NCI-H2196 (cell line): ENCODE results near the gene TXNDC16.

ENCODE experiments used
- DNase-seq: peaks from one replicate; lab custom pipeline; 2025; ENCODE audit not compliant: unreplicated experiment; lab: John Stamatoyannopoulos, UW

Gene TXNDC16

DNA sequence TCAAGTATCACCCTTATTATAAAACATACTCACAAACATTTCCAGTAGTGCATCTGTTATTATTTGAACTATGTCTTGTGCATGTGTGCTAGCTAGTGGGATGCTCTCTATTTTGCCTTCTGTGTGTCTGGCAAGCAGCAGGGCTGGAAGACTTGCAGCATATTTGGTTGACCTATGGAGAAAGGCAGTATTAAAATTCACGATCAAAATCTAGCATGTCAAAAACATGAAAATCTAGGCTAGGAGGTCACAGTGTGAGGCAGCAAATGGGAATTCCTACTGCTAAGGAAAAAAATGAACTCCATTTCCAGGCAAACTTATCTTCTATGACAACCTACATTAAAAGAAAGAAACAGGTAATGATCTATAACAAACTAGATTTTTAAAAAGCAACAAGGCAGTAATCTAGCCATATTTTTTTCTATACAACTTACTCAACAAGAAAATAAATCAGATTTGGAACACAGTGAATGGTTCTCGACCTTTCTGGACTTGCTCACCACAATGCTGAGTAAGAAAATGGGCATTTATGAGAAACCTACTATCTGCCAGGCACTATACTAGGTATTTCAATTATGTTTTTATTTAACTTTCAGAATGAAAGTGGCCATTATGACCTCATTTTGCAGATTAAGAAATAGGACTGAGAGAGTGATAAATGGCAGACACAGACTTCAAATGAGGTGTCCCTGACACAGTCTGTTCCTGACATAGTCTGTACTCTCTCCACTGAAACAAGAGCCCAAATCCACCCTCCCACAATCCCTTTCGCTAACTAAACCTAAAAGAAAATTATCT is 96.8 kb downstream of the TXNDC16 start:
- no peak for DNase-seq

- DNase-seq = no peak
Measured at GRCh38 chr14:52447236-52447635, 105.1 kb downstream of the TXNDC16 start.

GRCh38 chr14:52446355-52446754 is 106.0 kb downstream of the TXNDC16 start:
- DNase-seq = no peak

DNA sequence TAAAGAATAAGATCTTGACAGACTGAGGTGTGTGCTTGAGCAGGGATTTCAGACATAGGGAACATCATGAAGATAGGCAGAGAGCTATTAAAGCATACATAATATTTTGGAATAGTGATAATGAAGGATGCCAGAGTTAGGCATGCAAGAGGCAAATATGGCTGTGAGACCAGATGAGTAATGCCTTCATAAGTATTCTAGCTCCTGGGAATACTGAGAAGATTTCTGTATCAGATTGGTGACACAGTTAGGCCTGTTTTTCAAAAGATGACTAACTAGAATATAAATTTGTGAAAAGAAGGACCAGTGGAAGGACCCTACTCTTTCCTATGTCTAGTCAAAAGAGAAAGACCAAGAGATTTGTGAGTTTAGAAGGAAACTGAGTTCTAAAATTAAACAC is 108.8 kb downstream of the TXNDC16 start:
- no peak for DNase-seq

GRCh38 chr14:52442602-52443001 is 109.7 kb downstream of the TXNDC16 start:
- no peak for DNase-seq

- no peak for DNase-seq
Measured at GRCh38 chr14:52442166-52442565, 110.1 kb downstream of the TXNDC16 start.

DNA sequence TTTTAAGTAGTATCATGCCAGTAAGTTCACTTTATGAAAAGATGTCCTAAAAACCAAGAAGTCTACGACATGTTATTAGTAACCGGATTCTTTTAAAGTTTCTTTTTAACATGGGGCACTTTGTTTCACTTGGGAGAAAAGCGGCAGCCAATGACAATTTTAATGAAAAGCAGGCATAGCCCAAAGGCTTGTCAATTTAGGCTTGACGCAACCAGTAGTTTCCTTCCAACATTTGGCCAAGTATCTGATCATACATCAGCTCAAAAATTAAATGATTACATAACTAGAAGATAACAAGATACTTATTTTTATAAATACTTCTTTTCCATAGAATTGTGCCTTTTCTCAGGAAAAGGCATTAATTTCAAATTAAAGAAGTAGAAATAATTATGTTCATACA is 112.8 kb downstream of the TXNDC16 start:
- no peak for DNase-seq

- no peak for DNase-seq
Measured at GRCh38 chr14:52434955-52435354, 117.3 kb downstream of the TXNDC16 start.

- DNase-seq = no peak
Measured at GRCh38 chr14:52430474-52430873, 121.8 kb downstream of the TXNDC16 start.

- no peak for DNase-seq
Measured at GRCh38 chr14:52429451-52429850, 122.9 kb downstream of the TXNDC16 start.

DNA sequence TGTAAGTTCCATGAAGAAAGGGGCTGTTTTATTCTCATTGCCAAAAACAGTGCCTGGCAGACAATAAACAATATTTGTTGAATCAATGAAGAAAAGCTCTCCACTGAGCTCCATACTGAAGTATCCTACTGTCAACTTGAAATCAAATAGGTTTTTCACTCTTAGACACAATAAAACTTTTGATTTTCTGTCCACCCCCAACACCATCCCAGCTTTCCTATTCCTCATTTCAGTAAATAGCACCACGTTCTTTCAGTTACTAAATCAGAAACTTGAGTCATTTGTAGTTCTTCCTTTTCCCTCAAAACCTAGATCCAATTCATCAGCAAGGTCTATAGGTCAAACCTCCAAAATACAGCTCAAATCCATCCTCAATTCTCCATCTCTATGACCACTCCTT is 124.8 kb downstream of the TXNDC16 start:
- DNase-seq = no peak

GRCh38 chr14:52422650-52423356 is 129.5 kb downstream of the TXNDC16 start:
- DNase-seq = no peak

DNA sequence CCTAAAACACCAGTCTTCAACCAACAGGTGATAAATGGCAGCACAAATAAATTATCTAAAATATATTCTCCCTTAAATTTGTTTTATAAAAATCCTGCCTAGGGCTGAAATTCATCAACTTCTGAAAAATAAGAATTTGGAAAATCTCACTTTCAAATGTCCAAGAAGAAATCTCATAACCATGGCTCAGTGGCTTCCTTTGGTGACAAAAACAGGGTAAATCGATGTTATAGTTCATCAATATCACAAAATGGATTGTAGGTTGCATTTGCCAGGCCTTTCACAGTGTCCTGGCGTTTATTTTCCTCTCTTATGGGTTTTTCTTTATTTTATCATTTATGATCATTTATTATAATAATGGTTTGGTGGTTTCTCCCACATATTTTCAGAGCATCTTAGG is 135.2 kb downstream of the TXNDC16 start:
- DNase-seq = no peak

- DNase-seq = no peak
Measured at GRCh38 chr14:52413729-52414408, 138.4 kb downstream of the TXNDC16 start.

DNA sequence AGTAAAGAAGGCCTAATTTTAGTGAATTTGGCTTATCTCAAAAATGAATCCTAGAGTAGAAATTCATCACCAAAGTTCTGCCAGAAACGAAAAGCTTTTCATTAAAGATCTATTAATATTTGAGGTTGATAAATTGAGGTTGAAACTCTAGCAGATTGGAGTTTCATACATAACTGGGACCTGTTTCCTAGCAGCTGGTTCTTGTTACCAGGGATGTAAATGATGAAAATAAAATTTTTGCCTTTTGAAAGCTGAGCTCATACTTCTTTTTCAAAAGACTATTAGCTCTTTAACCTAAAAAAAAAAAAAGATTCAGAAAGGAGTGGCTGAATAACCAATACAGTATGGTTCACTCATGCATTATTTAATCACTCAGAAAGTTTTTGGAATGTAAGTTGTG is 139.9 kb downstream of the TXNDC16 start:
- no peak for DNase-seq

DNA sequence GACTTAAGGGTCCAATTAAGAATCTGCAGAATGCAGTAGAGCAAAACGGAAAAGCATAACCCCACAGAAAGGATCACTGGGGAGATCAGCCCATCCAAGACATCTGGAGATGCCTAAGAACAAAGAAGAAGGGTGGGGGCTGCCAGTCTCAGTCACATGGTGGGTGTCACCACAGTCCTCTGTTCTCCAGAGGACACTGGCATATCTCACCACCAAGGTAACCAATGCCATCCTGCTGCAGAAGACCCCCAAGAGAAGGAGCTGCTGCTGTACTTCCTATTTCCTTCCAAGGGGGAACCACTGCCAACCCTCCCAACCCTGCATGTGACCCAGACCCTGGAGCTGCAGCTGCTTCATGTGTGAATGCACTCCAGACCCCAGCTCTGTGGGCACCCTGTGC is 147.0 kb downstream of the TXNDC16 start:
- DNase-seq = no peak

DNA sequence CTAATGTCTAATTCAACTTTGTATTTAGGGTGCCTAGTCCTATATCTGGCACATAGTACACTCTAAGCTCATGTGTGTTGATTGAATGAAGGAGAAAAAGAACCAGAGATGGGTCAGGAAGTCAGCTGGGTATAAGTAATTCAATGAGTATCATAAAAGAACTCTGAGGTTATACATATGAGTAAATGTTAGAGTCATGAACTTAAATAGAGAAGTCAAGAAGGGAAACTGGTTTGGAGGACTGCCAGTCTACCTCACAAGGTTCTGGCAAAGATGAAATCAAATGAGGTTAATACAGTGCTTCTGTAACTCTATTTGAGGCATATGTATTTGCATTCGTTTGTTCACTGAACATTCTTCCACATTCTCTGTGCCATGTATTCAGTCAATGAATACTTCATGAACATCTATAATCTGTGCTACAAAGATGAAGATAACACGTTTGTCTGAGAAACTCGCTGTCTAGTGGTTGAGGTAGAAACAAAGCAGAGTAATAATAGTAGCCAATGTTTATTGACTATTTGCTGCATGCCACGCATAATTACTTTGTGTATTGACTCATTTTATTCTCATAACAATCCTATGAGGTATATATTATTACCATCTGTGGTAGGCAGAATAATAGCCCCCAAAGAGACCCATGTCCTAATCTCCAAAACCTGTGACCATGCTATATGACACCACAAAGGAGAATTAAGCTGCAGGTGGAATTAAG is 149.3 kb downstream of the TXNDC16 start:
- no peak for DNase-seq

DNA sequence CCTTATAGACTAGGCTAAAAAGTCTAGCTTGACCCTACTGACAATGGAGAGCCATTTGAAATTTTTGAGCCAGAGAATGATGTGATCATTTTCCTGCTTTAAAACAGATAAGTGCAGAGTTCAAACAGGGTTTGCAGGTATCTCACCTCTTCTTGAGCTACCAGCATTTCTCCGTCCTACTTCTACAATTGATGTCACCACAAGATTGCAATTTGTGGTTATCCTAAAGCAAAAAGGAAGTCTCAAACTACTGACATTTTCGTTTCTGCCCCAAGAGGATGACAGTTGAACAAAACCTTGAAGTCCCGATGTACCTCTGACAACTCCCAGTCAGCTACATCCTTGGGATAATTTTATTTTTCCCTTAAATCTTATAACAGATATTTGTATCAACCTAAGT is 151.5 kb downstream of the TXNDC16 start:
- DNase-seq = no peak

- no peak for DNase-seq
Measured at GRCh38 chr14:52399921-52400595, 152.2 kb downstream of the TXNDC16 start.

DNA sequence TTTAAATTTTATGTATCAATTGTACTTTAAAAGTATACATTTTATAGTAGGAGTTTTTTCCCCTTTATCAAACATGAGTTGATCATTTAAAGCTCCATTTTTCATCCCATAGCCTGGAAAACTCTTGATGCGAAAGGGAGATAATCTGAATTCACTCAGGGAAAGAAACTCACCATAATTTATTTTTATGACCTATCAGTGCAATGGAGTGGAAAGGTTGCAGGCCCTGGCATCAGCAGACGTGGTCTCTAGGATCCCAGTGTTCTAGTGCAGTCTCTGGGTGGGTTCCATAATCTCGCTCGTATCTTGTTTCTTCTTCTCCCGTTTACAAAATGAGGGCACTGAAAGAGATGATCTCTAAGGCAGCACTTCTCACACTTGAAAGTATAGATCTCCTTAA is 153.2 kb downstream of the TXNDC16 start:
- no peak for DNase-seq

- DNase-seq = no peak
Measured at GRCh38 chr14:52397844-52398243, 154.5 kb downstream of the TXNDC16 start.
